Measurements from ENCODE around the gene KRT31.
"Not testable (repeated sequence)": the region's sequence is repeated elsewhere in the genome, so short reads cannot be mapped to it uniquely, and the experiment has no call there.

Gene KRT31

DNA sequence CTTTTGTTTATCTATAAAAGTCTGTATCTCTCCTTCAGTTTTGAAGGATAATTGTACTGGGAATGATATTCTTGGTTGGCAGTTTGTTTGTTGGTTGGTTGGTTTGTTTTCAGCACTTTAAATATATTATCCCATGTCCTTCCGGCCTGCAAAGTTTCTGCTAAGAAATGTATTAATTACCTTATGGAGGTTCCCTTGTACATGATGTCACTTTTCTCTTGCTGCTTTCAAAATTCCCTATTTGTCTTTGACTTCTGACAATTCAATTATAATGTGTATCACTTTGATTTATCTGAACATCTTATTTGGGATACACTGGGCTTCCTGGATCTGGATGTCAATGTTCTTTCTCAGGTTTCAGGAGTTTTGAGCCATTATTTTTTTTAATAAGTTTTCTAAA is 11.2 kb downstream of the KRT31 start:
- no peak for DNase-seq

DNA sequence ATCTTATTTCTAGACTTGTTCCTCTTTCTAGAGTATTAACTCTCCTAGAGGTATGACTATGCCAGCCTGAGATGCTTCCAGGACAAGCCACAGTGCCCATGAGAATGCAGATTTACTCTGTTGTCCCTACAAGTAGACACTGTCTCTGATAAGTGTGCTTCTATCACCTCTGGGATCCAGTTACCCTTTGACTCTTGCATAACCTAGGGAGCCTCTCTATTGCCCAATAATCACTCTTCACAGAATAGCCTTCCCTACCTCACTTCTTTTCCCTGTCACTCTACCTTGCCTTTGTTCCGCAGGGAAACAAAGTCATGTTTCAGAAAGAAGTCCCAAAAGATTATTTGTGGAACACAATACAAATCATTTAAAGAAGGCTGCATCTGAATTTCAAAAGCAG is 13.7 kb downstream of the KRT31 start:
- no peak for DNase-seq

- peak; percentile 95 for DNase-seq
Observed at GRCh38 chr17:41382394-41382793, 15.0 kb downstream of the KRT31 start.

DNA sequence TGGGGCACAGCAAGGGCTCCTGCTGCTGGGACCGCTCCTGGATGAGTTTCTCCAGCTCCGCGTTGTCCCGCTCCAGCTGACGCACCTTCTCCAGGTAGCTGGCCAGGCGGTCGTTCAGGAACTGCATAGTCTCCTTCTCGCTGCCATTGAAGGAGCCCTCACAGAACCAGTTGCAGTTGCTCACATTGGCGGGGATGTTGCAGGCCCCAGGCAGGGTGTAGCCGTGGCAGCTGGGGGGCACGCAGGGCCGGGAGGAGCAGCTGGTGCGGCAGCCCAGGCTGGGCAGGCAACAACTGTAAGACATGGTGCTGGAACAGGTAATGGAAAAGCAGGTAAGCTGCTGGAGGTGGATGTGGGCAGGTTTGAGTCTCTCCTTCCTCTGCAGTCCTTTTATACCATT is 15.5 kb downstream of the KRT31 start, which contains the start of gene KRT34:
TSS of gene KRT34 (minus strand) at position 364 of the 400 bp plus-strand sequence. CDS start at position 304, 60 bp downstream.
- DNase-seq: not testable (repeated sequence)

- peak; percentile 98 for DNase-seq
Observed at GRCh38 chr17:41380091-41380490, 17.3 kb downstream of the KRT31 start.

- peak; percentile 55 for DNase-seq
Observed at GRCh38 chr17:41377546-41377945, 19.9 kb downstream of the KRT31 start.

- DNase-seq: no peak
Observed at GRCh38 chr17:41369713-41370112, 27.7 kb downstream of the KRT31 start, which contains the start of gene KRT33B. Gene KRT33B, minus strand, starts transcription at chr17:41369813. Its CDS starts 63 bp downstream, at chr17:41369750.

GRCh38 chr17:41369023-41369422 is 28.4 kb downstream of the KRT31 start:
- DNase-seq: no peak

- peak; percentile 93 for DNase-seq
Observed at GRCh38 chr17:41367426-41368075, 29.9 kb downstream of the KRT31 start.

DNA sequence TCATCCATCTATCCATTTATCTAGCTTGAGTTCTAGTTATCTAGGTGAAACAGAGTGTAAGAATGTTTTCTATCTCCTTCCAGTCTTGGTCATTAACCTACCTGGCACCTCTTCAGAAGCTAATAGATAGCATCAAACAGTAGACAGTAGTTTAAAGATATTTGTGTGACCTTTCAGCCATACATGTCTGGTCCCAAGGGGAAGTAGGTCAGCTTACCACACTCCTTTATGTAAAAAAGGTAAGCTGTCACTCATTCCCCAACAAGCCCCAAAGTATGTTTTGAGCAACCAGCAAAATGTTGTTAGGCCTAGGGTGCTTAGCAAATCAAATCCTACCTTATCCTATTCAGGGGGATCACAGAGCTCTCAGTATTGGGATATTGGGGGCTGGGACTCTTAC is 31.3 kb downstream of the KRT31 start:
- DNase-seq: no peak

GRCh38 chr17:41363881-41364280 is 33.5 kb downstream of the KRT31 start:
- DNase-seq: no peak

GRCh38 chr17:41360296-41360995 is 37.0 kb downstream of the KRT31 start:
- DNase-seq: peak; percentile 89

GRCh38 chr17:41354536-41354935 is 42.9 kb downstream of the KRT31 start:
- DNase-seq: no peak

- DNase-seq: no peak
Observed at GRCh38 chr17:41352597-41353366, 44.6 kb downstream of the KRT31 start.

DNA sequence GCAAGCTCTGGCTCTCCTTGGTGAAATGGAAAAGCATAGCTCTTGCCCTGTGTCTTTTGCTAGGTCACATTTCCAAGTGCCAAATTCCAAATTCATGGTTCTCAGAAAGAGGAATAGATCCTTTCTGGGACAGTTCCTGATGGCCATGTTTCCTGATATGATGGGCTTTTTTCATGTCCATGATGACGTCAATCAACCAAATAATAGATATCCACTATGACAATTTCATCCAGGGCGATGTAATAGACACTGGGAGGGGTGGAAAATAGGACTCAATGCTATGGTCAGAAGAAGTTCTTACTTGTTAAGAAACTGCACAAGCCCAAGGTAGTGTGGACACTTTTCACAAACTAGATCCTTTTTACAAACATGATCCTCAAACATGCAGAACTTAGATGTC is 46.2 kb downstream of the KRT31 start:
- no peak for DNase-seq

- DNase-seq: not testable (repeated sequence)
Observed at GRCh38 chr17:41350381-41350878, 47.0 kb downstream of the KRT31 start, which contains the start of gene KRT33A. Gene KRT33A, minus strand, starts transcription at chr17:41350828. Its CDS starts 61 bp downstream, at chr17:41350767.

DNA sequence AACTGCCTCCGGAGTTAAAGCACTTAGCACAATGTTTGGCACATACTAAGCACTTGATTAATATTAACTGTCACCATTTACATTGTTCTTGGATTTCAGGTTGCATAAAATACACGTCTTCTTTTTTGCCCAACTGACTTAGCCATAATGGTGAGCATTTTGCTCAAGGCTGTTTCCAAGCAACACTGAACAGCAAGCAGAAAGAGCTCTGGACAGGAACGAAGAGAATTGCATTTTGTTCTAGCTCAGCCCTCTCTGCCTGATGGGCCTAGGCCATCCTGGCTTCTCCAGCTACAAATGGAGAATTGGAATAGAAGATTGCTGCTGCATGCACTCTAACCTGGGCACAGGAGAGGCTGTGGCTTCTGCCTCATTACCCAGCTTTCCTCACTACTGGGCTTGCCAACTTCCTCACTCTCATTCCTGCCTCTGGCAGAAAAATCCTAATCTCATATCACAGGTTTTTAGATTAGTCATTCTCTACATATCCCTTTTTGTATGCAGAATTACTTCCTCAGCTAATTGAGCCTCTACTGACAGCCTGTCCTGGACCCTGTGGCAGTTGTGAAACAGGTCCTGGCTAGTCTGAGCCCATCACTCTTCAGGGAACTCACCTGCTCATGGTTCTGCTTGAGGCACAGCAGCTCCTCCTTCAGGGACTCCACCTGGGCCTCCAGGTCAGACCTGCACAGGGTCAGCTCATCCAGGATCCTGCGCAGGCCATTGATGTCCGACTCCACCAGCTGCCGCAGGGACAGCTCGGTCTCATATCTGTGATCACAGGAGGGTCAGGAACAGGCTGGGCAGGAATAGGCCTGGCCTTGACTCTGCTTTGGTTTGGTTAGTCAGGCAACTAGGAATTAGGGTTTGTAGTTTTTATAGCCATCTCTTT is 49.3 kb downstream of the KRT31 start:
- no peak for DNase-seq

DNA sequence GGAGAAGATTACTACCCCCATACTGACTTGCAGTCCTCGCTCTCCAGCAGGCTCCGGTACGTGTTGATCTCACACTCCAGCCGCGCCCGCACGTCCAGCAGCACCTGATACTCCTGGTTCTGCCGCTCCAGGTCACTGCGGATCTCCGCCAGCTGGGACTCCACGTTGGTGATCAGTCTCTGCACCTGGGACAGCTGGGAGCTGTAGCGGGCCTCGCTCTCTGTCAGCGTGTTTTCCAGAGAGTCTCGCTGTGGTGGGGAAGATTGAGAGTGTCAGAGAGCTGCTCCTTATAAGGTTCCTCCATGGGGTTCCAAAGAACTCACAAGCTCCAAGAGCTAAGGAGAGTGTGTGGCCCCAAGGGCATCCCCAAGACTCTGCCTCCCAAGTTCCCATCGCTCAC is 51.0 kb downstream of the KRT31 start:
- DNase-seq: not testable (repeated sequence)

GRCh38 chr17:41345992-41346391 is 51.4 kb downstream of the KRT31 start:
- no peak for DNase-seq

Data from EL (cell line).